Spleen (tissue), 11 donors: ENCODE measurements around the gene C20orf96. TPM values are rescaled to one million over a fixed set of nuclear protein-coding genes. Genes with fewer than 3 reads are reported as not detected.

ENCODE experiments used
- DNase-seq: peaks from one replicate; pipeline ENCODE4 v3.0.0-alpha.2; 2020
- H3K27ac ChIP-seq, 8 donors: fragments of 200-600 bp; sonication (generic) in 7 of 8; 1 replicate in 4 of 8; 2 replicates in 4 of 8; pipeline versions ENCODE4 v1.5.0 to v1.8.0; 2016 to 2021; ENCODE audit warnings: inconsistent platforms in 4 of 8, mild to moderate bottlenecking in 4 of 8, moderate library complexity in 1 of 8
- H3K27me3 ChIP-seq, 7 donors: fragments of 200-600 bp; sonication (generic) in 6 of 7; replicated peaks in 1 of 7; 1 replicate in 4 of 7; 2 replicates in 3 of 7; pipeline versions ENCODE4 v1.5.0 to v1.8.0; 2016 to 2021; ENCODE audit warnings: inconsistent platforms in 3 of 7, mild to moderate bottlenecking in 1 of 7
- H3K36me3 ChIP-seq, 6 donors: fragments of 200-600 bp; sonication (generic) in 5 of 6; 1 replicate in 4 of 6; 2 replicates in 2 of 6; pipeline versions ENCODE4 v1.5.0 to v1.8.0; 2016 to 2021; ENCODE audit warnings: inconsistent platforms in 2 of 6
- H3K4me1 ChIP-seq, 6 donors: fragments of 200-600 bp; sonication (generic) in 5 of 6; 1 replicate in 3 of 6; 2 replicates in 3 of 6; pipeline versions ENCODE4 v1.5.0 to v1.8.0; 2016 to 2021; ENCODE audit warnings: inconsistent platforms in 3 of 6
- H3K4me3 ChIP-seq, 8 donors: fragments of 200-600 bp; sonication (generic) in 7 of 8; 1 replicate in 4 of 8; 2 replicates in 4 of 8; pipeline versions ENCODE4 v1.5.0 to v1.8.0; 2016 to 2021; ENCODE audit warnings: inconsistent platforms in 4 of 8, mild to moderate bottlenecking in 4 of 8, moderate library complexity in 2 of 8
- H3K9me3 ChIP-seq, 8 donors: fragments of 200-600 bp; sonication (generic) in 7 of 8; 1 replicate in 4 of 8; 2 replicates in 4 of 8; pipeline versions ENCODE4 v1.5.0 to v1.8.0; 2016 to 2021; ENCODE audit warnings: inconsistent platforms in 4 of 8
- CTCF ChIP-seq, 11 experiments: fragments of 200-600 bp in 7 of 11; fragments of 450-650 bp in 4 of 11; sonication (generic) in 4 of 11; IDR thresholded peaks in 8 of 11; conservative IDR thresholded peaks in 3 of 11; 1 replicate in 7 of 11; 2 replicates in 4 of 11; pipeline versions ENCODE4 v1.4.0 to v1.8.0; 2016 to 2021; ENCODE audit warnings: antibody characterized with exemption in 11 of 11, inconsistent platforms in 4 of 11, mild to moderate bottlenecking in 1 of 11
- POLR2A ChIP-seq, 3 donors: fragments of 450-650 bp; IDR thresholded peaks; one replicate each; pipeline ENCODE4 v1.5.1; 2017; ENCODE audit warnings: antibody characterized with exemption in 3 of 3, mild to moderate bottlenecking in 1 of 3
- POLR2AphosphoS5 ChIP-seq, 3 donors: sonication (generic); formaldehyde crosslinking; IDR thresholded peaks; one replicate each; pipeline ENCODE4 v1.5.1; 2017; ENCODE audit warnings: antibody characterized with exemption in 3 of 3
- WGBS, 5 donors: extraction: QIAGEN DNeasy Blood & Tissue Kit in 3 of 5; methylation state at CpG; one replicate each; pipeline versions ENCODE4 v1.1.5 to v1.1.7; 2013 to 2018; 5-methylcytosine and 5-hydroxymethylcytosine counted together
- intact Hi-C: fragments of 100-400 bp; cut with DNase I; formaldehyde crosslinking; loops from one replicate; pipeline ENCODE4 v1.15.0; 2023; ENCODE audit warnings: low total_unique reads
- polyA plus RNA-seq, 3 donors: library from polyadenylated mRNA; stranded (reverse); fragments of 200-250 nt; gene quantifications; one replicate each; pipeline ENCODE4 v1.2.1, GENCODE V29; 2013
- total RNA-seq, 7 donors: library from RNA; depleted of rRNA in 3 of 7; stranded (reverse); fragments of >200 nt in 3 of 7; fragmentation: NEBNext Ultra II Directional in 4 of 7; extraction: Animal tissue kit (Norgen Biotek cat#: 25700) in 4 of 7; gene quantifications; one replicate each; pipeline versions ENCODE4 v1.1.0 to v1.2.1, GENCODE V29; 2016 to 2021
- donor health status: healthy with polysubstance abuse.
- donor health status: DM: no; HTN: no; CAD: no; lungs with moderate emphysema.
- donor health status: DM: no; HTN: no; CAD: no.
- donor health status: Bipolar disorder and iron deficiency.
- donor health status: healthy.
- donor health status: DM: no; HTN: no; CAD: no.
- donor health status: DM: yes; HTN: yes; CAD: no.

The C20orf96 gene
- total and polyA plus RNA-seq, 10 donors = 2.3 to 10.4 (median 6.2) TPM

- peaks cover 5 to 27% (median 18%) of the 10 kb centered on the region in 6 donors for H3K4me1 ChIP-seq
- H3K36me3 ChIP-seq = no peaks in the 10 kb centered on the region
- no peak for DNase-seq
- no peaks in the 10 kb centered on the region for H3K9me3 ChIP-seq
- no peak for TF ChIP-seq CTCF (IDR thresholded peaks at IDR 0.05 in 8 of 11, conservative IDR thresholded peaks at IDR 0.05 in 3 of 11)
- no peak for TF ChIP-seq POLR2A (IDR thresholded peaks at IDR 0.05)
- TF ChIP-seq POLR2AphosphoS5 (IDR thresholded peaks at IDR 0.05) = no peak
- H3K4me3 ChIP-seq = no peak overlapping the region
- intact Hi-C loops = no loop called here
- WGBS, 5 donors = 92 to 95% (median 92%) methylated on average over 7 of the region's 7 CpGs
- H3K27ac ChIP-seq = no peak overlapping the region
- H3K27me3 ChIP-seq = no peaks in the 10 kb centered on the region
These were observed 21.1 kb upstream of the C20orf96 start for GRCh38 chr20:311609-312008.

- Histone ChIP-seq H3K4me1 (peaks cover 5 to 27% (median 18%) of the 10 kb centered on the region in 6 donors), H3K4me3 (peak overlapping the region in 7 of 8 donors; percentile 31 to 68 (median 44)), H3K27me3 (no peaks in the 10 kb centered on the region), H3K36me3 (no peaks in the 10 kb centered on the region), H3K9me3 (no peaks in the 10 kb centered on the region), H3K27ac (peak overlapping the region in 6 of 8 donors; percentile 78 to 88 (median 80))
- intact Hi-C loops = no loop called here
- TF ChIP-seq CTCF (IDR thresholded peaks at IDR 0.05 in 8 of 11, conservative IDR thresholded peaks at IDR 0.05 in 3 of 11) (no peak), POLR2AphosphoS5 (IDR thresholded peaks at IDR 0.05) (no peak), POLR2A (IDR thresholded peaks at IDR 0.05) (no peak)
- WGBS, 5 donors = 9 to 15% (median 12%) methylated on average over 7 of the region's 7 CpGs
- no peak for DNase-seq
These were observed 20.1 kb upstream of the C20orf96 start for GRCh38 chr20:310645-311044.

GRCh38 chr20:309841-310644 is 19.5 kb upstream of the C20orf96 start:
- H3K27ac ChIP-seq = peak overlapping the region; percentile 39 to 88 (median 80)
- no peaks in the 10 kb centered on the region for H3K9me3 ChIP-seq
- H3K27me3 ChIP-seq = no peaks in the 10 kb centered on the region
- TF ChIP-seq POLR2A (IDR thresholded peaks at IDR 0.05) (no peak), POLR2AphosphoS5 (IDR thresholded peaks at IDR 0.05) (peak in 2 of 3 donors; percentile 52 to 80)
- WGBS, 5 donors = 6 to 11% (median 9%) methylated on average over 31 of the region's 31 CpGs
- H3K4me1 ChIP-seq = peaks cover 5 to 27% (median 18%) of the 10 kb centered on the region in 6 donors
- DNase-seq = peak; percentile 94
- H3K36me3 ChIP-seq = no peaks in the 10 kb centered on the region
- intact Hi-C loops = no loop called here
- H3K4me3 ChIP-seq = peak overlapping the region in 7 of 8 donors; percentile 31 to 68 (median 44)

- Histone ChIP-seq H3K27me3 (no peaks in the 10 kb centered on the region), H3K9me3 (no peaks in the 10 kb centered on the region), H3K4me1 (peaks cover 5 to 27% (median 18%) of the 10 kb centered on the region in 6 donors), H3K27ac (peak overlapping the region; percentile 39 to 88 (median 80)), H3K4me3 (peak overlapping the region in 5 of 8 donors; percentile 38 to 68 (median 44)), H3K36me3 (no peaks in the 10 kb centered on the region)
- no peak for DNase-seq
- WGBS, 5 donors = 10 to 22% (median 13%) methylated on average over 6 of the region's 6 CpGs
- intact Hi-C loops = no loop called here
- TF ChIP-seq CTCF (IDR thresholded peaks at IDR 0.05 in 8 of 11, conservative IDR thresholded peaks at IDR 0.05 in 3 of 11) = peak in 1 of 11 experiments; percentile 12
- TF ChIP-seq POLR2A (IDR thresholded peaks at IDR 0.05) = no peak
- TF ChIP-seq POLR2AphosphoS5 (IDR thresholded peaks at IDR 0.05) = no peak
These were observed 18.8 kb upstream of the C20orf96 start for GRCh38 chr20:309306-309840.
